Transverse colon (tissue), 3 donors: ENCODE data around the gene CD1B.

Source experiments
- POLR2A ChIP-seq: fragments of 450-650 bp; IDR thresholded peaks from one replicate; pipeline ENCODE4 v1.6.1; 2016; ENCODE audit warnings: antibody characterized with exemption, mild to moderate bottlenecking, moderate library complexity
- TF ChIP-seq, protein P1 (sequence below), 5 experiments: fragments of 200-600 bp in 3 of 5; fragments of 450-650 bp in 2 of 5; sonication (generic) in 3 of 5; IDR thresholded peaks; 1 replicate in 2 of 5; 2 replicates in 3 of 5; pipeline ENCODE4 v1.5.1; 2016 to 2017; ENCODE audit warnings: antibody characterized with exemption in 5 of 5, inconsistent platforms in 3 of 5, mild to moderate bottlenecking in 2 of 5, moderate library complexity in 1 of 5

DNA sequence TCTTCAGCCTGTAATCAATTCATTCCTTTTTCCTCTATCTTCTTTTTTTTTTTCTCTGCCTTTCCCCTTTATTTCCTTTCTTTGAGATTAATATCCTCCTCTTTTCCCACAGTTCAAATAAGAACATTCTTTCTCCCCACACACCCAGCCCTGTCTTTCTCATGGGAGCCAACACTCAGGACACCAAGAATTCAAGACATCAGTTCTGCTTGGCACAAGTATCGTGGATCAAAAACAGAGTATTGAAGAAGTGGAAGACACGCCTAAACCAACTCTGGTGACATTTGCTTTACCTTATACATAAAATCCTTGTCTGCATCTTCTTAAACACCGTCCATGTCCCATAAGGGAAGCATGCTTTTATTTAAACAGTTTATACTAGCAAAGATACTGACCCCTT lies 25.3 kb upstream of the CD1B start:
- no peak for TF ChIP-seq POLR2A
- TF ChIP-seq, protein P1, sequence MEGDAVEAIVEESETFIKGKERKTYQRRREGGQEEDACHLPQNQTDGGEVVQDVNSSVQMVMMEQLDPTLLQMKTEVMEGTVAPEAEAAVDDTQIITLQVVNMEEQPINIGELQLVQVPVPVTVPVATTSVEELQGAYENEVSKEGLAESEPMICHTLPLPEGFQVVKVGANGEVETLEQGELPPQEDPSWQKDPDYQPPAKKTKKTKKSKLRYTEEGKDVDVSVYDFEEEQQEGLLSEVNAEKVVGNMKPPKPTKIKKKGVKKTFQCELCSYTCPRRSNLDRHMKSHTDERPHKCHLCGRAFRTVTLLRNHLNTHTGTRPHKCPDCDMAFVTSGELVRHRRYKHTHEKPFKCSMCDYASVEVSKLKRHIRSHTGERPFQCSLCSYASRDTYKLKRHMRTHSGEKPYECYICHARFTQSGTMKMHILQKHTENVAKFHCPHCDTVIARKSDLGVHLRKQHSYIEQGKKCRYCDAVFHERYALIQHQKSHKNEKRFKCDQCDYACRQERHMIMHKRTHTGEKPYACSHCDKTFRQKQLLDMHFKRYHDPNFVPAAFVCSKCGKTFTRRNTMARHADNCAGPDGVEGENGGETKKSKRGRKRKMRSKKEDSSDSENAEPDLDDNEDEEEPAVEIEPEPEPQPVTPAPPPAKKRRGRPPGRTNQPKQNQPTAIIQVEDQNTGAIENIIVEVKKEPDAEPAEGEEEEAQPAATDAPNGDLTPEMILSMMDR (IDR thresholded peaks at IDR 0.05): no peak
